ENCODE measurements around the gene PHLDB2.

DNA sequence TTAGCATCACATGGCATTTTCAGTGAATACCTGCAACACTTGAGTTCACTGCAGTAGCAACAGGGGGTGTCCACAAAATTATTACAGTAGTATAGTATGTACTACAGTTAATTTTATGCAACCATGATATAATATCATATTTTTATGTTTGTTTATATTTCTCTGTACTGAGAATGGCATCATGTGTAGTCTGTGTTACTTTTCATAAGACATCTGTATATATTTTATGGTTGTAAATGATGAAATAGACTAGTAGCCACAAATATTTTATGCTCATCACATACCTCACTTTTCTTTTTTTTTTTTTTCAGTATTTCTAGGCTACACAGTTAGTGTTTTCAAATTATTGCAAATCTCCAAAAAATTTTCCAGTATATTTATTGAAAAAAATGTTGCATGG, 22.4 kb downstream of the PHLDB2 start:
- TF ChIP-seq ZNF274 (IDR thresholded peaks at IDR 0.05; ENCODE audit: low read depth, low read length) (no peak), YY1 (IDR thresholded peaks at IDR 0.05; ENCODE audit: insufficient read depth, insufficient read length) (no peak)
